Osteoblast (primary cell): Measurements from ENCODE around the gene PPA2. TPM values are rescaled to one million over a fixed set of nuclear protein-coding genes. Genes with fewer than 3 reads are reported as not detected.

Experiments used
- DNase-seq: peaks from one replicate; pipeline ENCODE4 v3.0.0; 2011; ENCODE audit warnings: low spot score, mixed read lengths; ENCODE audit not compliant: insufficient read length; ENCODE audit errors: missing footprints
- H2AFZ ChIP-seq: 2 replicates; pipeline ENCODE4 v1.6.0; 2011; ENCODE audit warnings: mild to moderate bottlenecking, low read length
- H3K27ac ChIP-seq: 2 replicates; pipeline ENCODE4 v1.5.1; 2011; ENCODE audit warnings: mild to moderate bottlenecking, low read depth, low read length, moderate library complexity
- H3K27me3 ChIP-seq: 2 replicates; pipeline ENCODE4 v1.6.0; 2012; ENCODE audit warnings: mild to moderate bottlenecking, control low read depth, inconsistent platforms, low read length, moderate library complexity; ENCODE audit not compliant: insufficient read depth
- H3K36me3 ChIP-seq: 2 replicates; pipeline ENCODE4 v1.5.1; 2011; ENCODE audit warnings: mild to moderate bottlenecking, low read length, control low read depth, moderate library complexity; ENCODE audit not compliant: insufficient read depth
- H3K4me1 ChIP-seq: 2 replicates; pipeline ENCODE4 v1.5.1; 2011; ENCODE audit warnings: mild to moderate bottlenecking, low read length, control low read depth, moderate library complexity; ENCODE audit not compliant: insufficient read depth
- H3K4me2 ChIP-seq: 2 replicates; pipeline ENCODE4 v1.6.0; 2011; ENCODE audit warnings: mild to moderate bottlenecking, low read length; ENCODE audit not compliant: insufficient read depth
- H3K4me3 ChIP-seq: fragments of 200-600 bp; sonication (generic); 3 replicates; pipeline ENCODE4 v1.5.1; 2012; ENCODE audit warnings: mild to moderate bottlenecking, low read length, inconsistent platforms; ENCODE audit not compliant: insufficient read depth
- H3K79me2 ChIP-seq: 2 replicates; pipeline ENCODE4 v1.6.0; 2012; ENCODE audit warnings: mild to moderate bottlenecking, low read length, control low read depth, inconsistent platforms; ENCODE audit not compliant: insufficient read depth
- H3K9me3 ChIP-seq: 2 replicates; pipeline ENCODE4 v1.5.1; 2011; ENCODE audit warnings: low read depth, low read length, control low read depth
- H4K20me1 ChIP-seq: 2 replicates; pipeline ENCODE4 v1.6.0; 2012; ENCODE audit warnings: mild to moderate bottlenecking, low read length, control low read depth; ENCODE audit not compliant: insufficient read depth
- total RNA-seq: library from RNA; depleted of rRNA; stranded (reverse); fragments of >200 nt; gene quantifications from 2 replicates; pipeline ENCODE4 v1.2.3, GENCODE V29; 2012
- TF ChIP-seq, protein P1 (sequence below): IDR thresholded peaks from 2 replicates; pipeline ENCODE4 v1.5.1; 2011; ENCODE audit warnings: mild to moderate bottlenecking, low read depth, low read length, moderate library complexity; ENCODE audit errors: extremely low read depth

PPA2 gene
- total RNA-seq, 1 donor, result 67.0 TPM

DNA sequence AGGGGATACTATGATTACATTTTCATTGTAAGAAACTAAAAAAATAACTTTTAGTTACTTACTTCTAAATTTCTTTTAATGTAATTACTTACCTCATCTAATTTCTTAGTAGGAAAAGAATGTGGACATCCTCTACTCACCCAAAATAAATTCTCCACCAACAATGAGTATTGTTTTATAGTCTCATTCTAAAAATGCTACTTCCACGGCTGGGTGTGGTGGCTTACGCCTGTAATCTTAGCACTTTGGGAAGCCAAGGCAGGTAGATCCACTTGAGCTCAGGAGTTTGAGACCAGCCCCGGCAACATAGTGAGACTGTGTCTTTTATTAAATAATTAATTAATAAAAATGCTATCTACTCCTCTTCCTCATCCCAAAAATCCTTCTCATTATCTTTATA lies 99.8 kb downstream of the PPA2 start:
- Histone ChIP-seq H3K4me2 (no peak overlapping the region), H3K4me3 (no peak overlapping the region), H3K79me2 (no peaks in the 10 kb centered on the region), H4K20me1 (no peaks in the 10 kb centered on the region), H2AFZ (no peak overlapping the region), H3K9me3 (no peaks in the 10 kb centered on the region), H3K36me3 (no peaks in the 10 kb centered on the region), H3K27me3 (no peaks in the 10 kb centered on the region), H3K4me1 (no peaks in the 10 kb centered on the region), H3K27ac (no peak overlapping the region)
- DNase-seq, result no peak
- TF ChIP-seq, protein P1, sequence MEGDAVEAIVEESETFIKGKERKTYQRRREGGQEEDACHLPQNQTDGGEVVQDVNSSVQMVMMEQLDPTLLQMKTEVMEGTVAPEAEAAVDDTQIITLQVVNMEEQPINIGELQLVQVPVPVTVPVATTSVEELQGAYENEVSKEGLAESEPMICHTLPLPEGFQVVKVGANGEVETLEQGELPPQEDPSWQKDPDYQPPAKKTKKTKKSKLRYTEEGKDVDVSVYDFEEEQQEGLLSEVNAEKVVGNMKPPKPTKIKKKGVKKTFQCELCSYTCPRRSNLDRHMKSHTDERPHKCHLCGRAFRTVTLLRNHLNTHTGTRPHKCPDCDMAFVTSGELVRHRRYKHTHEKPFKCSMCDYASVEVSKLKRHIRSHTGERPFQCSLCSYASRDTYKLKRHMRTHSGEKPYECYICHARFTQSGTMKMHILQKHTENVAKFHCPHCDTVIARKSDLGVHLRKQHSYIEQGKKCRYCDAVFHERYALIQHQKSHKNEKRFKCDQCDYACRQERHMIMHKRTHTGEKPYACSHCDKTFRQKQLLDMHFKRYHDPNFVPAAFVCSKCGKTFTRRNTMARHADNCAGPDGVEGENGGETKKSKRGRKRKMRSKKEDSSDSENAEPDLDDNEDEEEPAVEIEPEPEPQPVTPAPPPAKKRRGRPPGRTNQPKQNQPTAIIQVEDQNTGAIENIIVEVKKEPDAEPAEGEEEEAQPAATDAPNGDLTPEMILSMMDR, result no peak

DNA sequence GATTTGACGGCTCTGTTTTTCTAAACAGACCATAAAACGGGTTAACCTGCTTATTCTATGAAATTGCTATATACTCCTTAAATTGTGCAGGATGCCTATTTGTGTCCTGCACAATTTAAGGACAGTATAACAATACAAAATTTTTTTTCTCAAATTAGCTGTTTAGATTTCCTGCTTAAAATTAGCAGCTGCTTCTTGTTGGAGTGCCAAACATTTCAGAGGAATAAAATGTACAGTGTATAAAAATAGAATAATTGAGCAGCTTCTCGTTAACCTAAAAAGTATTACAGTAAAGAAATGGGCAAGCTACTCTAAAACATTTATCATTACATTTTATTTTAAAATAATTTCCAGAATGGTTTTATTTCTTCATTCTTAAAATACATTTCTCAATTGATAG lies 100.5 kb downstream of the PPA2 start:
- Histone ChIP-seq H4K20me1 (no peaks in the 10 kb centered on the region), H2AFZ (no peak overlapping the region), H3K9me3 (no peaks in the 10 kb centered on the region), H3K36me3 (no peaks in the 10 kb centered on the region), H3K4me3 (no peak overlapping the region), H3K4me2 (no peak overlapping the region), H3K4me1 (no peaks in the 10 kb centered on the region), H3K27me3 (no peaks in the 10 kb centered on the region), H3K79me2 (no peaks in the 10 kb centered on the region), H3K27ac (no peak overlapping the region)
- TF ChIP-seq, protein P1, result no peak
- no peak for DNase-seq

DNA sequence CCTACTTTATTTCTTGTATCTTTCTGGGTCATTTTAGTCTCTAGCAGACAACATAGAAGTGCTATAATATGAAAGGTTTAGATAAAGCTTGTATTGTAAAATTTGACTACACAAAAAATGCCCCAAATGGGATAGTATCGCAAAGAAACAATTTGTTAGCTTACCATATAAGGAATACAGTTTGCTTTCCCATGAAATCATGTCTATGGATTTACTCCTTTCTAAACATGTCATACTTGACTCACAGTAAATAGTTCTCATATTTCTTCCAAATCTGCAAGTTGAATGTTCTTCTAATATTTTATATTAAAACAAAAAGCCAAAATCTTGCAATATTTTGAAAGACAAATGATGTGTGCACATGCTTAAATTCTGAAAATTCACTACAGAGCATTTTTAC lies 103.9 kb downstream of the PPA2 start:
- Histone ChIP-seq H3K4me1 (no peaks in the 10 kb centered on the region), H3K4me3 (no peak overlapping the region), H3K36me3 (no peaks in the 10 kb centered on the region), H3K27ac (no peak overlapping the region), H3K9me3 (no peaks in the 10 kb centered on the region), H3K27me3 (no peaks in the 10 kb centered on the region), H4K20me1 (no peaks in the 10 kb centered on the region), H2AFZ (no peak overlapping the region), H3K79me2 (no peaks in the 10 kb centered on the region), H3K4me2 (no peak overlapping the region)
- TF ChIP-seq, protein P1, result no peak
- DNase-seq, result no peak

GRCh38 chr4:105361053-105361452 lies 112.8 kb downstream of the PPA2 start:
- Histone ChIP-seq H3K4me2 (no peak overlapping the region), H3K79me2 (no peaks in the 10 kb centered on the region), H3K27me3 (no peaks in the 10 kb centered on the region), H3K4me3 (no peak overlapping the region), H3K4me1 (no peaks in the 10 kb centered on the region), H3K9me3 (no peaks in the 10 kb centered on the region), H3K36me3 (no peaks in the 10 kb centered on the region), H2AFZ (no peak overlapping the region), H3K27ac (no peak overlapping the region), H4K20me1 (no peaks in the 10 kb centered on the region)
- TF ChIP-seq, protein P1, result no peak
- DNase-seq, result no peak
